Upper lobe of right lung (tissue), 1 donor: ENCODE data around the gene SAFB. TPM values are rescaled to one million over a fixed set of nuclear protein-coding genes. Genes with fewer than 3 reads are reported as not detected.
A peak's percentile ranks its signal among the peaks of the same experiment; 100 is the strongest.

Experiments used
- ATAC-seq: fragments of 200-7000 bp; cut with Tn5 transposase; one replicate; pipeline ENCODE4 v1.9.1; 2020; ENCODE audit warnings: mild to moderate bottlenecking, moderate library complexity
- DNase-seq: peaks from one replicate; pipeline ENCODE4 v3.0.0-alpha.2; 2020
- H3K27ac ChIP-seq: fragments of 200-600 bp; one replicate; pipeline ENCODE4 v1.8.0; 2022
- H3K27me3 ChIP-seq: fragments of 200-600 bp; one replicate; pipeline ENCODE4 v1.8.0; 2022; ENCODE audit warnings: mild to moderate bottlenecking
- H3K36me3 ChIP-seq: fragments of 200-600 bp; one replicate; pipeline ENCODE4 v1.8.0; 2022
- H3K4me1 ChIP-seq: fragments of 200-600 bp; one replicate; pipeline ENCODE4 v1.8.0; 2022
- H3K4me3 ChIP-seq: fragments of 200-600 bp; one replicate; pipeline ENCODE4 v1.8.0; 2022; ENCODE audit warnings: mild to moderate bottlenecking
- H3K9me3 ChIP-seq: fragments of 200-600 bp; one replicate; pipeline ENCODE4 v1.8.0; 2022
- intact Hi-C: fragments of 100-400 bp; cut with DNase I; formaldehyde crosslinking; loops from one replicate; pipeline ENCODE4 v1.11.0; 2022
- total RNA-seq: library from RNA; stranded (reverse); fragmentation: NEBNext Ultra II Directional; extraction: Animal tissue kit (Norgen Biotek cat#: 25700); gene quantifications from one replicate; pipeline ENCODE4 v1.2.1, GENCODE V29; 2021
- TF ChIP-seq, protein P1 (sequence below): fragments of 200-600 bp; IDR thresholded peaks from one replicate; pipeline ENCODE4 v1.8.0; 2022; ENCODE audit warnings: antibody characterized with exemption
- donor health status: DM: no; HTN: yes; CAD: no; lungs with severe emphysema.

Gene SAFB
- total RNA-seq, 1 donor from 2014 or later: 71.9 TPM

DNA sequence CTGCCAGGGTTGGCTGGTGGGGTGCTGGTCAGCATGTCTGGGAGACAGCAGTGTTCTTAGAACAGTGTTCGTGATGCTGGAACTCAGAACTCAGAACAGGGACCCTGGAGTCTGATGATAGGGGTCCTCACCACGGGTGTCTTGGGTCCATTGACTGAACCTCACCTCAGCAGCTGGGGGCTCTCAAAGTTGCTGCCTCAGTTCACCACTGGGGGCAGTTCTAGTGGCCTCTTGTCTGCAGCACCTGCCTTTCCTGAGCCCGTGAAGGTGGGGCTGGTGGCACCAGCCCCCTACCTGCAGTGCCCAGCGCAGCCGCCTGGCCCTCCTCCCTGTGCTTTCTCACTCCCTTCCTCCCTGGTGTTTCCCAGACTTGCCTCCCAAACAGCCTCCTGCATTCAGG lies 28.5 kb downstream of the SAFB start:
- intact Hi-C loops: no loop called here
- Histone ChIP-seq H3K36me3 (peaks cover 91% of the 10 kb centered on the region), H3K4me3 (no peak overlapping the region), H3K9me3 (no peaks in the 10 kb centered on the region), H3K4me1 (no peaks in the 10 kb centered on the region), H3K27me3 (no peaks in the 10 kb centered on the region), H3K27ac (no peak overlapping the region)
- TF ChIP-seq, protein P1, sequence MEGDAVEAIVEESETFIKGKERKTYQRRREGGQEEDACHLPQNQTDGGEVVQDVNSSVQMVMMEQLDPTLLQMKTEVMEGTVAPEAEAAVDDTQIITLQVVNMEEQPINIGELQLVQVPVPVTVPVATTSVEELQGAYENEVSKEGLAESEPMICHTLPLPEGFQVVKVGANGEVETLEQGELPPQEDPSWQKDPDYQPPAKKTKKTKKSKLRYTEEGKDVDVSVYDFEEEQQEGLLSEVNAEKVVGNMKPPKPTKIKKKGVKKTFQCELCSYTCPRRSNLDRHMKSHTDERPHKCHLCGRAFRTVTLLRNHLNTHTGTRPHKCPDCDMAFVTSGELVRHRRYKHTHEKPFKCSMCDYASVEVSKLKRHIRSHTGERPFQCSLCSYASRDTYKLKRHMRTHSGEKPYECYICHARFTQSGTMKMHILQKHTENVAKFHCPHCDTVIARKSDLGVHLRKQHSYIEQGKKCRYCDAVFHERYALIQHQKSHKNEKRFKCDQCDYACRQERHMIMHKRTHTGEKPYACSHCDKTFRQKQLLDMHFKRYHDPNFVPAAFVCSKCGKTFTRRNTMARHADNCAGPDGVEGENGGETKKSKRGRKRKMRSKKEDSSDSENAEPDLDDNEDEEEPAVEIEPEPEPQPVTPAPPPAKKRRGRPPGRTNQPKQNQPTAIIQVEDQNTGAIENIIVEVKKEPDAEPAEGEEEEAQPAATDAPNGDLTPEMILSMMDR: no peak
- no peak for DNase-seq
- ATAC-seq: no peak

- no peaks in the 10 kb centered on the region for H3K27me3 ChIP-seq
- H3K9me3 ChIP-seq: no peaks in the 10 kb centered on the region
- DNase-seq (no peak), ATAC-seq (no peak)
- no peak overlapping the region for H3K4me3 ChIP-seq
- H3K27ac ChIP-seq: no peak overlapping the region
- TF ChIP-seq, protein P1: no peak
- H3K36me3 ChIP-seq: peaks cover 91% of the 10 kb centered on the region
- H3K4me1 ChIP-seq: no peaks in the 10 kb centered on the region
- intact Hi-C loops: no loop called here
These were observed 29.4 kb downstream of the SAFB start for GRCh38 chr19:5652261-5652660.

GRCh38 chr19:5654931-5655330 lies 32.0 kb downstream of the SAFB start:
- DNase-seq (no peak), ATAC-seq (no peak)
- TF ChIP-seq, protein P1: no peak
- Histone ChIP-seq H3K9me3 (no peaks in the 10 kb centered on the region), H3K4me3 (no peak overlapping the region), H3K27me3 (no peaks in the 10 kb centered on the region), H3K27ac (no peak overlapping the region), H3K36me3 (peaks cover 99% of the 10 kb centered on the region), H3K4me1 (no peaks in the 10 kb centered on the region)
- intact Hi-C loops: no loop called here

DNA sequence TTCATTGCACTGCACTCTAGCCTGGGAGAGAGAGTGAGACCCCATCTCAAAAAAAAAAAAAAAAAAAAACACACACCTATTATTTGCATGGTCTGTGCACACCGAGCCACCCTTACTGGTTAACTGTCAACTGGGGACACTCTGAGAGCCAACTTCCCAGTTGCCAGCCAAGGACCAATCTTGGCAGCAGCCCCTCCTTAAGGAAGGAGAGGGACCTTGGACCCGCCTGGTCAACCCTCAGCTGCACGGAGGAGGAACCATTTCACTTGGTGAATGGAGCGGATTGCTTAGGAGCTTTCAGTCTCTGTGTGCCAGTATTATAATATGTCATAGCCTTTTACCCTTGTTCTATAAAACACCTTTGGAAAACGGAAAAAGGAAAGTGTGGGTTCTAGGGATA lies 32.5 kb downstream of the SAFB start:
- no peaks in the 10 kb centered on the region for H3K9me3 ChIP-seq
- intact Hi-C loops: no loop called here
- no peaks in the 10 kb centered on the region for H3K4me1 ChIP-seq
- H3K27ac ChIP-seq: no peak overlapping the region
- no peaks in the 10 kb centered on the region for H3K27me3 ChIP-seq
- H3K36me3 ChIP-seq: peaks cover 99% of the 10 kb centered on the region
- TF ChIP-seq, protein P1: no peak
- no peak for ATAC-seq
- DNase-seq: no peak
- H3K4me3 ChIP-seq: no peak overlapping the region

DNA sequence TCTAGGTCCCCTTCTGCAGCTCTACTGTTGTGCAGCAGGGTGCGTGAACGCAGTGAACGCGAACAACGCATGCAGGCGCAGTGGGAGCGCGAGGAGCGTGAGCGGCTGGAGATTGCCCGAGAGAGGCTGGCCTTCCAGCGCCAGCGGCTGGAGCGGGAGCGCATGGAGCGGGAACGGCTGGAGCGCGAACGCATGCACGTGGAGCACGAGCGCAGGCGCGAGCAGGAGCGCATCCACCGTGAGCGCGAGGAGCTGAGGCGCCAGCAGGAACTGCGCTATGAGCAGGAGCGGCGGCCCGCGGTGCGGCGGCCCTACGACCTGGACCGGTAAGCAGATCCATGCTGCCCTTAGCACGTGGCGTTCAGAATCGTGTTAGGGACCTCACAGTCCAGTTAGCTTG lies 38.6 kb downstream of the SAFB start:
- Histone ChIP-seq H3K27ac (no peak overlapping the region), H3K36me3 (peaks cover 100% of the 10 kb centered on the region), H3K27me3 (no peaks in the 10 kb centered on the region), H3K9me3 (no peaks in the 10 kb centered on the region), H3K4me1 (no peaks in the 10 kb centered on the region), H3K4me3 (no peak overlapping the region)
- ATAC-seq (peak; percentile 36), DNase-seq (no peak)
- TF ChIP-seq, protein P1: no peak
- intact Hi-C loops: no loop called here

GRCh38 chr19:5663904-5664303 lies 41.0 kb downstream of the SAFB start:
- intact Hi-C loops: no loop called here
- H3K4me1 ChIP-seq: no peaks in the 10 kb centered on the region
- TF ChIP-seq, protein P1: no peak
- no peak for DNase-seq
- H3K4me3 ChIP-seq: no peak overlapping the region
- H3K27ac ChIP-seq: no peak overlapping the region
- no peak for ATAC-seq
- peaks cover 100% of the 10 kb centered on the region for H3K36me3 ChIP-seq
- H3K9me3 ChIP-seq: no peaks in the 10 kb centered on the region
- H3K27me3 ChIP-seq: no peaks in the 10 kb centered on the region
